NT2/D1 (cell line): Measurements from ENCODE around the gene GPR183.

ENCODE experiments used
- YY1 ChIP-seq: IDR thresholded peaks from 2 replicates; pipeline ENCODE4 v1.6.1; 2011; ENCODE audit not compliant: insufficient read length, insufficient read depth
- ZNF274 ChIP-seq: IDR thresholded peaks from 2 replicates; pipeline ENCODE4 v1.6.1; 2011; ENCODE audit warnings: mild to moderate bottlenecking, low read depth, low read length

- TF ChIP-seq YY1 = no peak
- no peak for TF ChIP-seq ZNF274
These were observed 61.1 kb downstream of the GPR183 start for GRCh38 chr13:99246100-99246499.
